Measurements from ENCODE around the gene NR1H4.

NR1H4 gene

GRCh38 chr12:100508751-100509150, 35.1 kb downstream of the NR1H4 start:
- H3K27me3 Mint-ChIP-seq: peaks cover 3% of the 10 kb centered on the region
- intact Hi-C loops (cut with micrococcal nuclease): no loop called here

GRCh38 chr12:100512692-100513091, 39.0 kb downstream of the NR1H4 start:
- H3K36me3 Mint-ChIP-seq (ENCODE audit: low read depth): no peaks in the 10 kb centered on the region
- intact Hi-C loops (cut with micrococcal nuclease): no loop called here
- no peak overlapping the region for H3K4me3 Mint-ChIP-seq
- no peaks in the 10 kb centered on the region for H3K9me3 Mint-ChIP-seq
- peaks cover 2% of the 10 kb centered on the region for H3K27me3 Mint-ChIP-seq
- no peaks in the 10 kb centered on the region for H3K4me1 Mint-ChIP-seq (ENCODE audit: low read depth)
- no peak overlapping the region for H3K27ac Mint-ChIP-seq

More at GRCh38 chr12:100508751-100509150, 35.1 kb downstream of the NR1H4 start:
- Mint-ChIP-seq H3K36me3 (ENCODE audit: low read depth) (no peaks in the 10 kb centered on the region), H3K4me1 (ENCODE audit: low read depth) (no peaks in the 10 kb centered on the region), H3K4me3 (no peak overlapping the region), H3K27ac (no peak overlapping the region), H3K9me3 (no peaks in the 10 kb centered on the region)

- no peak overlapping the region for H3K27ac Mint-ChIP-seq
- H3K4me3 Mint-ChIP-seq: no peak overlapping the region
- no peaks in the 10 kb centered on the region for H3K4me1 Mint-ChIP-seq (ENCODE audit: low read depth)
- H3K27me3 Mint-ChIP-seq: peaks cover 2% of the 10 kb centered on the region
- intact Hi-C loops (cut with micrococcal nuclease): no loop called here
- H3K9me3 Mint-ChIP-seq: no peaks in the 10 kb centered on the region
- H3K36me3 Mint-ChIP-seq (ENCODE audit: low read depth): no peaks in the 10 kb centered on the region
These were observed 42.3 kb downstream of the NR1H4 start for GRCh38 chr12:100515968-100516367.

GRCh38 chr12:100518376-100518775, 44.7 kb downstream of the NR1H4 start:
- intact Hi-C loops (cut with micrococcal nuclease): no loop called here
- no peak overlapping the region for H3K4me3 Mint-ChIP-seq
- H3K9me3 Mint-ChIP-seq: no peaks in the 10 kb centered on the region
- no peaks in the 10 kb centered on the region for H3K4me1 Mint-ChIP-seq (ENCODE audit: low read depth)
- H3K27ac Mint-ChIP-seq: no peak overlapping the region
- H3K27me3 Mint-ChIP-seq: peaks cover 2% of the 10 kb centered on the region
- no peaks in the 10 kb centered on the region for H3K36me3 Mint-ChIP-seq (ENCODE audit: low read depth)

- Mint-ChIP-seq H3K4me1 (ENCODE audit: low read depth) (no peaks in the 10 kb centered on the region), H3K4me3 (no peak overlapping the region), H3K9me3 (no peaks in the 10 kb centered on the region), H3K27ac (no peak overlapping the region), H3K27me3 (no peaks in the 10 kb centered on the region), H3K36me3 (ENCODE audit: low read depth) (no peaks in the 10 kb centered on the region)
- intact Hi-C loops (cut with micrococcal nuclease): no loop called here
These were observed 46.5 kb downstream of the NR1H4 start for GRCh38 chr12:100520048-100520769.

GRCh38 chr12:100521958-100522357, 48.3 kb downstream of the NR1H4 start:
- H3K4me1 Mint-ChIP-seq (ENCODE audit: low read depth): no peaks in the 10 kb centered on the region
- intact Hi-C loops (cut with micrococcal nuclease): no loop called here
- H3K27ac Mint-ChIP-seq: no peak overlapping the region
- H3K4me3 Mint-ChIP-seq: no peak overlapping the region
- H3K9me3 Mint-ChIP-seq: no peaks in the 10 kb centered on the region
- no peaks in the 10 kb centered on the region for H3K27me3 Mint-ChIP-seq
- H3K36me3 Mint-ChIP-seq (ENCODE audit: low read depth): no peaks in the 10 kb centered on the region

GRCh38 chr12:100528034-100528433, 54.4 kb downstream of the NR1H4 start:
- H3K4me3 Mint-ChIP-seq: no peak overlapping the region
- intact Hi-C loops (cut with micrococcal nuclease): no loop called here
- no peaks in the 10 kb centered on the region for H3K9me3 Mint-ChIP-seq
- H3K27ac Mint-ChIP-seq: no peak overlapping the region
- no peaks in the 10 kb centered on the region for H3K36me3 Mint-ChIP-seq (ENCODE audit: low read depth)
- no peaks in the 10 kb centered on the region for H3K4me1 Mint-ChIP-seq (ENCODE audit: low read depth)
- peaks cover 10% of the 10 kb centered on the region for H3K27me3 Mint-ChIP-seq

- no peak overlapping the region for H3K4me3 Mint-ChIP-seq
- peaks cover 10% of the 10 kb centered on the region for H3K27me3 Mint-ChIP-seq
- no peaks in the 10 kb centered on the region for H3K4me1 Mint-ChIP-seq (ENCODE audit: low read depth)
- H3K27ac Mint-ChIP-seq: no peak overlapping the region
- no peaks in the 10 kb centered on the region for H3K9me3 Mint-ChIP-seq
- H3K36me3 Mint-ChIP-seq (ENCODE audit: low read depth): no peaks in the 10 kb centered on the region
- intact Hi-C loops (cut with micrococcal nuclease): no loop called here
These were observed 54.9 kb downstream of the NR1H4 start for GRCh38 chr12:100528471-100529127.

- H3K27me3 Mint-ChIP-seq: peaks cover 10% of the 10 kb centered on the region
- H3K4me1 Mint-ChIP-seq (ENCODE audit: low read depth): no peaks in the 10 kb centered on the region
- no peak overlapping the region for H3K27ac Mint-ChIP-seq
- no peaks in the 10 kb centered on the region for H3K9me3 Mint-ChIP-seq
- intact Hi-C loops (cut with micrococcal nuclease): no loop called here
- H3K36me3 Mint-ChIP-seq (ENCODE audit: low read depth): no peaks in the 10 kb centered on the region
- H3K4me3 Mint-ChIP-seq: no peak overlapping the region
These were observed 56.2 kb downstream of the NR1H4 start for GRCh38 chr12:100529756-100530350.

- Mint-ChIP-seq H3K27me3 (peaks cover 10% of the 10 kb centered on the region), H3K4me1 (ENCODE audit: low read depth) (no peaks in the 10 kb centered on the region), H3K9me3 (no peaks in the 10 kb centered on the region), H3K4me3 (no peak overlapping the region), H3K27ac (no peak overlapping the region), H3K36me3 (ENCODE audit: low read depth) (no peaks in the 10 kb centered on the region)
- intact Hi-C loops (cut with micrococcal nuclease): no loop called here
These were observed 59.7 kb downstream of the NR1H4 start for GRCh38 chr12:100533376-100533775.

- Mint-ChIP-seq H3K36me3 (ENCODE audit: low read depth) (no peaks in the 10 kb centered on the region), H3K4me3 (no peak overlapping the region), H3K27ac (no peak overlapping the region), H3K9me3 (no peaks in the 10 kb centered on the region), H3K4me1 (ENCODE audit: low read depth) (no peaks in the 10 kb centered on the region), H3K27me3 (peaks cover 7% of the 10 kb centered on the region)
- intact Hi-C loops (cut with micrococcal nuclease): no loop called here
These were observed 61.1 kb downstream of the NR1H4 start for GRCh38 chr12:100534625-100535227.

- no peaks in the 10 kb centered on the region for H3K9me3 Mint-ChIP-seq
- no peaks in the 10 kb centered on the region for H3K36me3 Mint-ChIP-seq (ENCODE audit: low read depth)
- no peaks in the 10 kb centered on the region for H3K4me1 Mint-ChIP-seq (ENCODE audit: low read depth)
- no peak overlapping the region for H3K4me3 Mint-ChIP-seq
- peaks cover 6% of the 10 kb centered on the region for H3K27me3 Mint-ChIP-seq
- no peak overlapping the region for H3K27ac Mint-ChIP-seq
- intact Hi-C loops (cut with micrococcal nuclease): no loop called here
These were observed 65.5 kb downstream of the NR1H4 start for GRCh38 chr12:100539202-100539601.

GRCh38 chr12:100544165-100544564, 70.5 kb downstream of the NR1H4 start:
- intact Hi-C loops (cut with micrococcal nuclease): no loop called here
- Mint-ChIP-seq H3K4me3 (no peak overlapping the region), H3K36me3 (ENCODE audit: low read depth) (no peaks in the 10 kb centered on the region), H3K4me1 (ENCODE audit: low read depth) (no peaks in the 10 kb centered on the region), H3K27me3 (peaks cover 15% of the 10 kb centered on the region), H3K9me3 (no peaks in the 10 kb centered on the region), H3K27ac (no peak overlapping the region)

- H3K9me3 Mint-ChIP-seq: no peaks in the 10 kb centered on the region
- intact Hi-C loops (cut with micrococcal nuclease): no loop called here
- H3K4me3 Mint-ChIP-seq: no peak overlapping the region
These were observed 71.4 kb downstream of the NR1H4 start for GRCh38 chr12:100545092-100545491.

More at GRCh38 chr12:100545092-100545491, 71.4 kb downstream of the NR1H4 start:
- Mint-ChIP-seq H3K4me1 (ENCODE audit: low read depth) (no peaks in the 10 kb centered on the region), H3K27me3 (peaks cover 16% of the 10 kb centered on the region), H3K36me3 (ENCODE audit: low read depth) (no peaks in the 10 kb centered on the region), H3K27ac (no peak overlapping the region)
